AG09319 (cell line): ENCODE results near the gene GFAP.

Source experiments
- DNase-seq: peaks from one replicate; pipeline ENCODE4 v3.0.0-alpha.2; 2010; ENCODE audit warnings: low read depth; ENCODE audit errors: extremely low read depth
- TF ChIP-seq, protein P1 (sequence below): IDR thresholded peaks from 2 replicates; pipeline ENCODE4 v1.5.1; 2011; ENCODE audit warnings: low read depth, mild to moderate bottlenecking, inconsistent platforms, low read length, moderate library complexity

Gene GFAP

GRCh38 chr17:44912763-44913544 is 2.3 kb downstream of the GFAP start:
- TF ChIP-seq, protein P1, sequence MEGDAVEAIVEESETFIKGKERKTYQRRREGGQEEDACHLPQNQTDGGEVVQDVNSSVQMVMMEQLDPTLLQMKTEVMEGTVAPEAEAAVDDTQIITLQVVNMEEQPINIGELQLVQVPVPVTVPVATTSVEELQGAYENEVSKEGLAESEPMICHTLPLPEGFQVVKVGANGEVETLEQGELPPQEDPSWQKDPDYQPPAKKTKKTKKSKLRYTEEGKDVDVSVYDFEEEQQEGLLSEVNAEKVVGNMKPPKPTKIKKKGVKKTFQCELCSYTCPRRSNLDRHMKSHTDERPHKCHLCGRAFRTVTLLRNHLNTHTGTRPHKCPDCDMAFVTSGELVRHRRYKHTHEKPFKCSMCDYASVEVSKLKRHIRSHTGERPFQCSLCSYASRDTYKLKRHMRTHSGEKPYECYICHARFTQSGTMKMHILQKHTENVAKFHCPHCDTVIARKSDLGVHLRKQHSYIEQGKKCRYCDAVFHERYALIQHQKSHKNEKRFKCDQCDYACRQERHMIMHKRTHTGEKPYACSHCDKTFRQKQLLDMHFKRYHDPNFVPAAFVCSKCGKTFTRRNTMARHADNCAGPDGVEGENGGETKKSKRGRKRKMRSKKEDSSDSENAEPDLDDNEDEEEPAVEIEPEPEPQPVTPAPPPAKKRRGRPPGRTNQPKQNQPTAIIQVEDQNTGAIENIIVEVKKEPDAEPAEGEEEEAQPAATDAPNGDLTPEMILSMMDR, result no peak
- DNase-seq, result no peak

GRCh38 chr17:44911133-44912001 is 3.9 kb downstream of the GFAP start:
- TF ChIP-seq, protein P1, result peak; percentile 51
- no peak for DNase-seq

- DNase-seq, result no peak
- TF ChIP-seq, protein P1, result no peak
Observed at GRCh38 chr17:44910231-44911106, 4.8 kb downstream of the GFAP start.

DNA sequence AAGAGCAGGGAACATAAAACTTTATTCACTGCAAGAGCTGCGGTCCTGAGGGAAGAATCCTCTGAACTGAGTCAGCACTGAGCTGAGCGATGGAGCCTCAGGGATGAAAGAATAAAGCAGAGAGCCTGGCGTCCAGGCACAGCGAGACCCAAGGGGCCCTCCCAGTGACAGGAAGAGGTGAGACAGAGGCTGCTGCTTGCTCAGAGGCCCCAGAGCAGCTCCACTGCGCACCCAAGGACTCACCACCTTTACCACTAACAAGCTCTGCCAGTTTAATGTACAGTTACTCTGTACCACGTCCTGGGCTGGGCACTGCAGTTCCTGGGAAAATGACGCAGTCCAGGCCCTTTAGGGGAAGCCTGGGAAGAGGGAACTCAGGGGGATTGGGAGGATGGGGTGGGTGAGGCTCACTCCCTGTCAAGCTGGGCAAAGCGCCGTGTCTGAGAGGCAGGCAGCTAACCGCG is 5.6 kb downstream of the GFAP start:
- TF ChIP-seq, protein P1, result no peak
- DNase-seq, result no peak

DNA sequence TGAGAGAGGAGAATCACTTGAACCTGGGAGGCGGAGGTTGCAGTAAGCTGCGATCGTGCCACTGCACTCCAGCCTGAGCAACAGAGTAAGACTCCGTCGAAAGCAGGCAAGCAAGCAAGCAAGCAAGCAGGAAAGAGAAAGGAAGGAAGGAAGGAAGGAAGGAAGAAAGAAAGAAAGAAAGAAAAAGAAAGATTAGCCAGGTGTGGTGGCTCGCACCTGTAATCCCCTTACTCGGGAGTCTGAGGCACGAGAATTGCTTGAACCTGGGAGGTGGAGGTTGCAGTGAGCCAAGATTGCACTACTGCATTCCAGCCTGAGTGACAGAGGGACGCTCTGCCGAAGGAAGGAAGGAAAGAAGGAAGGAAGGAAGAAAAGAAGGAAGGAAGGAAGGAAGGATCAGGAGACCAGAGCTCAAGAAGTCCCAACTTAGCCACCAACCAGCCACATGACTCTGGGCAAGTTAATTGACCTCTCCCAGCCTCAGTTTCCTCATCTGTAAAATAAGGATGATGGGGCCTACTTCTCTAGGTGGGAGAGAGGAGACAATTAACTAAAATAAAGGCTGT is 6.5 kb downstream of the GFAP start:
- TF ChIP-seq, protein P1, result no peak
- DNase-seq, result no peak

DNA sequence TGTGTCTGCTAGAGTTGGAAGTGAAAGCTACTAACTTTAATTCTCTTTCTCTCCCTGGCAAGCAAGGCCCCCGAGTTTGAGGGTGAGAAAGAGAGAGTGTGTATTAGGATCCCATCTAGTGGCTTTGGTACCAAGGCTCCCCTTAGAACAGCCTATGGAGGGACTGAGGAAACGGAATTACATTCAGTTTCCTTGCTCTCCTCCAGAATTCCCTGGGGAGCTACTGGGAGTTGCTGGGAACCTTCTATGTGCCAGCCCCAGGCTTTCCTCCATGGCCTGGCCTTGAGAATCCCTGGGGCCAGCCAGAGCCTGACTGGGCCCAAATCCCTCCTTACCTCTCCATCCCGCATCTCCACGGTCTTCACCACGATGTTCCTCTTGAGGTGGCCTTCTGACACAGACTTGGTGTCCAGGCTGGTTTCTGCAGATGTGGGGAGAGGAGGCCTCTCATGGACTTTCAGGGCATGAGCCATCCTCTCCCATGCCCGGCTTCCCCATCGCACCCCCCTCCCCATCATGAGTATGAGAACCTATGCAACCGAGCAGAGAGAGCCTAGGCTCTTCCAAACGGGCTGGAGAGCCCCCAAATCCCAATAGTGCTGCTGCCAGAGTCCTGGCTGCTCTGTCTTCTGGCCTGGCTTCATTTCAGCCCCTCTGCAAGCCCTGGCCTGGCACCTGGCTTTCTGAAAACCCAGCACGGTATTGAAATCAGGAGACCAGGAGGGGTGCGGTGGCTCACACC is 7.4 kb downstream of the GFAP start:
- TF ChIP-seq, protein P1, result no peak
- no peak for DNase-seq
